Measurements from ENCODE around the gene INTS14.
"Not testable (repeated sequence)": the region's sequence is repeated elsewhere in the genome, so short reads cannot be mapped to it uniquely, and the experiment has no call there.

The INTS14 gene

DNA sequence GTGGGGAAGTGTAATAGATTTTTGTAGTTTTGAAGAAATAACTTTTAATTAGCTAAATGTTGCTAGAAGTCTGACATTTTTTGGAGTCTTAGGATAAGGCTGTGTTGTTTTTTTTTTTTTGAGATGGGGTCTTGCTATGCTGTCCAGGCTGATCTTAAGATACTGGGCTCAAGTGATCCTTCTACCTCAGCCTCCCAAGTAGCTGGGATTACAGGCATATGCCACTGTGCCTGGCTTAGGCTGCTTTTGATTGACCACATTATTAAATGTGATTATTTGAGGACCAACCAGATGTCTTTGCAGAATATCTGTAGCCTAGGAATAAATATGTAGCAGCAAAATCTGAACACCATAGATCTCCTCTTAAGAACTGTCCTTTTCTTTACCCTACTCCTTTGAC, 51.0 kb downstream of the INTS14 start:
- no peak overlapping the region for H3K4me3 ChIP-seq (ENCODE audit: low read depth, low read length)
- in situ Hi-C loops (cut with HindIII; ENCODE audit: low sequenced_read_pairs): no loop called here
- TF ChIP-seq, protein P1, sequence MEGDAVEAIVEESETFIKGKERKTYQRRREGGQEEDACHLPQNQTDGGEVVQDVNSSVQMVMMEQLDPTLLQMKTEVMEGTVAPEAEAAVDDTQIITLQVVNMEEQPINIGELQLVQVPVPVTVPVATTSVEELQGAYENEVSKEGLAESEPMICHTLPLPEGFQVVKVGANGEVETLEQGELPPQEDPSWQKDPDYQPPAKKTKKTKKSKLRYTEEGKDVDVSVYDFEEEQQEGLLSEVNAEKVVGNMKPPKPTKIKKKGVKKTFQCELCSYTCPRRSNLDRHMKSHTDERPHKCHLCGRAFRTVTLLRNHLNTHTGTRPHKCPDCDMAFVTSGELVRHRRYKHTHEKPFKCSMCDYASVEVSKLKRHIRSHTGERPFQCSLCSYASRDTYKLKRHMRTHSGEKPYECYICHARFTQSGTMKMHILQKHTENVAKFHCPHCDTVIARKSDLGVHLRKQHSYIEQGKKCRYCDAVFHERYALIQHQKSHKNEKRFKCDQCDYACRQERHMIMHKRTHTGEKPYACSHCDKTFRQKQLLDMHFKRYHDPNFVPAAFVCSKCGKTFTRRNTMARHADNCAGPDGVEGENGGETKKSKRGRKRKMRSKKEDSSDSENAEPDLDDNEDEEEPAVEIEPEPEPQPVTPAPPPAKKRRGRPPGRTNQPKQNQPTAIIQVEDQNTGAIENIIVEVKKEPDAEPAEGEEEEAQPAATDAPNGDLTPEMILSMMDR (IDR thresholded peaks at IDR 0.05; ENCODE audit: low read depth, low read length, missing control alignments): no peak
- DNase-seq (ENCODE audit: low read depth): no peak

DNA sequence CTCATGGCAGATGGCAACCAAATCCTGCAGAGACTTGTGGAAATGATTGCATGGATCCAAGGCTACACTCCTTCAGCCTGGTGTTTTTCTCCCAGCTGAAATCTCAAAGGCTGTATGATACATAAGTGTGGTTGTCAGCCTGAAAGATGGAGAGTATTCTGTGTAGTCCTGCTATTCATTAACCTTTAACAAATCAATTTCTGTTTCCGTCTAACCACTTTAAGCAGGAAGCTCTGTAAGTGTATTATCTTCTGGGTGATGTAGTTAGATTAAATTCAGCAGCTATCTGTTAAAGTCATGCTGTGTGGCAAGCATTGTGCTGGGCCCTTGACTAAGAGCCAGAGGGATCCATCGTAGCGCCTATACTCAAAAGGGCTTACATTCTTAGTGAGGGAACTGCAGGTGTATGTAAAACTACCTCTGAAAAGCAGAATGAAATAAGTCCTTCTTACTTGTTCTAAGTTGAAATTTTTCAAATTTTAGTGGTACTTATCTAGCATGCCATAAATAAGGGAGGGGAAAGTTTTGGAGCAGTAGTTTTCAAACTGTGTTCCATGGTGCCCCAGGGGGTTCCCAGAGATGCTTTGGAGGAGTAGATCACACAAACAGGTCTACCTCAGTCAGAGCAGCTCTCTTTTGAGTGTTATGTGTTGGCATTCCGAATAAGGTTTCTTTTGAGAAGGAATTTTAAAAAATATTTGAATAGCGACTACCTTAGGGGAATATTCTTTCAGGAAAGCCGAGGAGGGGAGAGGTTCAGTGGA, 51.8 kb downstream of the INTS14 start:
- H3K4me3 ChIP-seq (ENCODE audit: low read depth, low read length): no peak overlapping the region
- TF ChIP-seq, protein P1 (IDR thresholded peaks at IDR 0.05; ENCODE audit: low read depth, low read length, missing control alignments): no peak
- no peak for DNase-seq (ENCODE audit: low read depth)
- in situ Hi-C loops (cut with HindIII; ENCODE audit: low sequenced_read_pairs): no loop called here

DNA sequence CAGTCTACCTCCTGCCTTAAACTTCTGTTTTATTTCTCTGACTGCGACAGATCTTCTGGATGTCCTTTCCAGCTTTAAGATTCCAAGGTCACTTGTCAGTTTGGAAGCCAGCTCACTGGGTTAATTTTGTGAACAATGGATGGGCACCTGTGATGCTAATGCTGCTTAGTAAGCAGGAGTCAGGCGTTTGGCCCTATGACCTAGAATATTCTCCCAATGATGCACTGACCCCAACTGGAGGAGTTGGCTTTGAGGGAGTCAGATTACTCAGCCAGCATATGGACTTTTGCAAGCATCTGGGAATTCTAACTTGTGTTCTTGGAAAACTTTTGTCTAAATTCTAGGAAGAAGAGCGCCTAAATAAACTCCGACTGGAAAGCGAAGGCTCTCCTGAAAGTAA, 52.6 kb downstream of the INTS14 start:
- H3K4me3 ChIP-seq (ENCODE audit: low read depth, low read length): no peak overlapping the region
- DNase-seq (ENCODE audit: low read depth): no peak
- TF ChIP-seq, protein P1 (IDR thresholded peaks at IDR 0.05; ENCODE audit: low read depth, low read length, missing control alignments): no peak
- in situ Hi-C loops (cut with HindIII; ENCODE audit: low sequenced_read_pairs): no loop called here

DNA sequence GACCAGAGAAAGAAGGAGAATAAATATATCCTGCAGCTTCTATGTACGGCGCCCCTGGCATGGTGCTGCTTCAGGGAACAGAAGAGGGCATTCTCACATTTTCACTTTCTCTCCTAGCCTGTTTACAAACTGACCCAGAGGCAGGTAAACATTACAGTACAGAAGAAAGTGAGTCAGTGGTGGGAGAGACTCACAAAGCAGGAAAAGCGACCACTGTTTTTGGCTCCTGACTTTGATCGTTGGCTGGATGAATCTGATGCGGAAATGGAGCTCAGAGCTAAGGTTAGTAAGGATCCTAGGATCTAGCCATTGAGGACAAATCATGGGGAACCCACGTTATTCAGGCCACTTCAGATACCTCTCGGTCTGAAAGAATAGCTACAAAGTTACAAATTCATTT, 54.3 kb downstream of the INTS14 start:
- H3K4me3 ChIP-seq (ENCODE audit: low read depth, low read length): no peak overlapping the region
- TF ChIP-seq, protein P1 (IDR thresholded peaks at IDR 0.05; ENCODE audit: low read depth, low read length, missing control alignments): no peak
- in situ Hi-C loops (cut with HindIII; ENCODE audit: low sequenced_read_pairs): no loop called here
- DNase-seq (ENCODE audit: low read depth): no peak

DNA sequence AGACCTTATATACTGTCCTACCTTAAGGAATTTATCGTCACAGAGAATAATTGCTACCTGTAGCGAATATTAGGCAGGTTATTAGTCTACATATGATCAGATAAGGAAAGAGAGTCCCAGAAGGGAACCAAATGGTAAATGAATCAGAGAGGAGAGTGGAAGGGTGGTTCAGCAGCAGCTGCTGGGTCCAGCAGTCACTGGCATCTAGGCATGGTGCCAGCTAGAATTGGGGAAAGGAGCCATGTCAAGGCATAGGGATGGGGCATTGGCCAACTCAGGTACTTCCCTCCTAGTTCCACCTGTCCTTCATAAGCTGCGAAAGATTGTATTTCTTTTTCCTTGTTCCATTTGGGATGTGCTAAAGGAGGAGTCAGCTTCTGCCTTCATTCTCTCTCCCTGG, 57.2 kb downstream of the INTS14 start:
- DNase-seq (ENCODE audit: low read depth): no peak
- in situ Hi-C loops (cut with HindIII; ENCODE audit: low sequenced_read_pairs): no loop called here
- TF ChIP-seq, protein P1 (IDR thresholded peaks at IDR 0.05; ENCODE audit: low read depth, low read length, missing control alignments): no peak

DNA sequence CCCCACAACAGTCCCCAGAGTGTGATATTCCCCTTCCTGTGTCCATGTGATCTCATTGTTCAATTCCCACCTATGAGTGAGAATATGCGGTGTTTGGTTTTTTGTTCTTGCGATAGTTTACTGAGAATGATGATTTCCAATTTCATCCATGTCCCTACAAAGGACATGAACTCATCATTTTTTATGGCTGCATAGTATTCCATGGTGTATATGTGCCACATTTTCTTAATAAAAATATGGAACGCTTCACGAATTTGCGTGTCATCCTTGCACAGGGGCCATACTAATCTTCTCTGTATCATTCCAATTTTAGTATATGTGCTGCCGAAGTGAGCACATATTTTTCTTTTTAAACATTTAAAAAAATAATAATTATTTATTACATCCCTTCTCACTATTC, 58.1 kb downstream of the INTS14 start:
- H3K4me3 ChIP-seq (ENCODE audit: low read depth, low read length); in situ Hi-C loops (cut with HindIII; ENCODE audit: low sequenced_read_pairs); DNase-seq (ENCODE audit: low read depth): not testable (repeated sequence)

More for the DNA sequence above, 57.2 kb downstream of the INTS14 start:
- no peak overlapping the region for H3K4me3 ChIP-seq (ENCODE audit: low read depth, low read length)

DNA sequence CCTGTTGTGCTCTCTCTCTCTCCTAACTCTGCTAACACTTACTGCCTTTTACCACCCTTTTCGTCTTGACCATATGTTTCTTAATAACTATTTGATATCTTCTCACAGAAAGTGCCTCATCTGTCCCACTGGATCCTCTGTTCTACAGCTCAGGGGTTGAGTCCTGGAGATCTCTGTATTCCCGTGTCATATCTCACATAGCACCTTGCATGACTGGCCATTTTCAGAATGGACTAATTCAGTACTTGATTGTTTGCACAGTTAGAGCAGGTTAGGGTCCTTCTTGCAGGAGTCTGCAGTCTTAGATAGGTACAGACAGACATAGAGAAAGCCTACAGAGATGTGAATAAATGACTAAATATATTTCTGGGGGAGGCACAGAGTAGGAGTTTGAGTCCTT, 59.7 kb downstream of the INTS14 start:
- H3K4me3 ChIP-seq (ENCODE audit: low read depth, low read length): no peak overlapping the region
- TF ChIP-seq, protein P1 (IDR thresholded peaks at IDR 0.05; ENCODE audit: low read depth, low read length, missing control alignments): no peak
- DNase-seq (ENCODE audit: low read depth): no peak
- in situ Hi-C loops (cut with HindIII; ENCODE audit: low sequenced_read_pairs): no loop called here

Measured in astrocyte of the cerebellum (primary cell).